Neuron (in vitro differentiated cells): Measurements from ENCODE around the gene UBAC2.

Experiments
- H2AFZ ChIP-seq: one replicate; pipeline ENCODE4 v1.6.1; 2013; ENCODE audit warnings: low read depth, mild to moderate bottlenecking, inconsistent platforms, low read length, moderate library complexity
- H3K27me3 ChIP-seq: one replicate; pipeline ENCODE4 v1.6.1; 2013; ENCODE audit warnings: low read length; ENCODE audit not compliant: insufficient read depth
- H3K36me3 ChIP-seq: one replicate; pipeline ENCODE4 v1.6.1; 2013; ENCODE audit warnings: low read length; ENCODE audit not compliant: insufficient read depth
- H3K4me1 ChIP-seq: one replicate; pipeline ENCODE4 v1.6.1; 2013; ENCODE audit warnings: low read length; ENCODE audit not compliant: insufficient read depth
- H3K4me3 ChIP-seq: 2 replicates; pipeline ENCODE4 v1.5.1; 2013; ENCODE audit warnings: mild to moderate bottlenecking, low read length, moderate library complexity
- H3K9me3 ChIP-seq: one replicate; pipeline ENCODE4 v1.6.1; 2013; ENCODE audit warnings: low read length

Gene UBAC2

GRCh38 chr13:99305158-99305557 lies 104.5 kb downstream of the UBAC2 start:
- Histone ChIP-seq H3K27me3 (no peaks in the 10 kb centered on the region), H3K36me3 (no peaks in the 10 kb centered on the region), H3K9me3 (no peaks in the 10 kb centered on the region), H3K4me1 (peaks cover 12% of the 10 kb centered on the region), H2AFZ (no peak overlapping the region), H3K4me3 (no peak overlapping the region)

DNA sequence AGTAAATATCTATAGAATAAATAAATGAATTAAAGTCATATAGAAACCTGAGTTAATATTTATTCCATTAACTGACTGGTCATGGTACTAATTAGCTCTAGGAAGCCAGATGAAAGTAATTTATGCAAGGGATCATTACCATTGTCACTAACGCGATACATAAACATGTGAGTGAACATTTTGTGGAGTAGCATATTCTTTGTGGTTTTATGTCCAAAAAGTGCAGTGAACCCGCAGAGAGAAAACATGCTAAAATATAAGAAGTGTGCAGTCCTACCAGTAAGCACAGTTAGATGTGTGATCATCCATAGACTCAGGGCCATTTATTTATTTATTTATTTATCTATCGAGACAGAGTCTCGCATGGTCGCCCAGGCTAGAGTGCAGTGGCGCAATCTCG lies 104.9 kb downstream of the UBAC2 start:
- Histone ChIP-seq H3K4me1 (peaks cover 12% of the 10 kb centered on the region), H3K4me3 (no peak overlapping the region), H2AFZ (no peak overlapping the region), H3K27me3 (no peaks in the 10 kb centered on the region), H3K36me3 (no peaks in the 10 kb centered on the region), H3K9me3 (no peaks in the 10 kb centered on the region)

DNA sequence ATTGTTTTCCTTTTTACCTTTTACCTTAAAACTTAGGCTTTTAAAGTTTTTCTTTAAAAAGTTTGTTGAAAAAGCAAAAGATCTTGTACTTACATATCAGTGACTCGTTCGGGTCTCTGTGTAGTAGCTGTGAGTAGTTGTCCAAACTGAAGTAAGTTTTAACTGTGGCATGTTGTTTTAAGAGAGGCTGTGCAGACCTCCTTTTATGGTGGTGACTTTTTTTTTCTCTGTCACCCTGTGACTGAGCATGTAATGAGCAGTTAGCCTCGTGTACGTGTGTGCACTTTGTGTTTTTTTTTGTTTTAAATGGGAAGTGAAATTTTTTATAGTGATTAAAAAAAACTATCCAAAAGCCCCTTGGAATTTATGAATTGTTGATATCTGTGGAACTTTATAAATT lies 106.6 kb downstream of the UBAC2 start, which contains the start of gene GPR183:
Gene GPR183 (minus strand): TSS at position 153 of the 400 bp plus-strand sequence. CDS start 11,254 bp downstream, outside the sequence.
- Histone ChIP-seq H2AFZ (no peak within 1 kb of the TSS), H3K4me3 (no peak within 1 kb of the TSS), H3K4me1 (peaks cover 13% of the 10 kb centered on the region), H3K36me3 (no peaks in the 10 kb centered on the region), H3K27me3 (no peaks in the 10 kb centered on the region), H3K9me3 (no peaks in the 10 kb centered on the region)

DNA sequence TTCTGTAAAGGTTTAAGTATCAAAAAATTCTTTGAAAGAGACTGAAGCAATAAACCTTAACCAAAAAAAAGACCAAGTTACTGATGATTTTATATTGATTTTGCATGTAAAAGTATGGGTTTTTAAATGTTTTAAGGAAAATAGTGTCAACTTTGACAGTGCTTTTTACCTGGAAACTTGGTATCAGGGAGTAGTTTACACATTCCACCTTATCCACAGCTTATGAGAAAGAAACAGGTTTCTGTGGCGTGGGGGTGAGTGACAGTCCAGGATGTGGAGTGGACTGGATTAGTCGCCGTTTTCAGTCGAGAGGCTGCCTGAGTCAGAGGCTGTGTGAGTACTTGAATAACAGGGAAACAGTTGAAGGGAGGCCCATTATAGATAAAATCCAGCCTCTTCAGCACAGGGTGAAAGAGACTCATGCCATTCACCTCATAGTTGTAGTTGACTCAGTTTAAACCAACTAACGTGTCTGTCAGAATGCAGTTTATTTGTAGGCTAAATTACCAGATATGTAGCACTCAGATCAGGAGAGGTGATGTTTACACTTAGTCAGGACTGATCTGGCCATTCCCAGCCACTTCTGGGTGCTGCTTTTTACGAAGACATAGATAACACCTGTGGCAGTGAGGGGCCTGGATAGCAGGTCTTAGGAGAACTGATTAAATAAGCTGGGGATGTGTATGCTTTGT lies 107.1 kb downstream of the UBAC2 start:
- no peak overlapping the region for H3K4me3 ChIP-seq
- H3K9me3 ChIP-seq = no peaks in the 10 kb centered on the region
- H3K27me3 ChIP-seq = no peaks in the 10 kb centered on the region
- H3K4me1 ChIP-seq = peaks cover 18% of the 10 kb centered on the region
- no peaks in the 10 kb centered on the region for H3K36me3 ChIP-seq
- no peak overlapping the region for H2AFZ ChIP-seq

GRCh38 chr13:99308471-99309087 lies 107.9 kb downstream of the UBAC2 start:
- no peak overlapping the region for H3K4me3 ChIP-seq
- no peaks in the 10 kb centered on the region for H3K9me3 ChIP-seq
- H2AFZ ChIP-seq = no peak overlapping the region
- no peaks in the 10 kb centered on the region for H3K27me3 ChIP-seq
- peaks cover 24% of the 10 kb centered on the region for H3K4me1 ChIP-seq
- no peaks in the 10 kb centered on the region for H3K36me3 ChIP-seq

- Histone ChIP-seq H2AFZ (no peak overlapping the region), H3K4me1 (peaks cover 30% of the 10 kb centered on the region), H3K27me3 (no peaks in the 10 kb centered on the region), H3K9me3 (peaks cover 4% of the 10 kb centered on the region), H3K36me3 (no peaks in the 10 kb centered on the region), H3K4me3 (no peak overlapping the region)
Measured at GRCh38 chr13:99310382-99311031, 109.9 kb downstream of the UBAC2 start.

- peaks cover 30% of the 10 kb centered on the region for H3K4me1 ChIP-seq
Measured at GRCh38 chr13:99311137-99311536, 110.5 kb downstream of the UBAC2 start.

GRCh38 chr13:99311748-99312492 lies 111.3 kb downstream of the UBAC2 start:
- no peaks in the 10 kb centered on the region for H3K36me3 ChIP-seq
- peaks cover 4% of the 10 kb centered on the region for H3K9me3 ChIP-seq
- H3K4me1 ChIP-seq = peaks cover 30% of the 10 kb centered on the region
- H2AFZ ChIP-seq = no peak overlapping the region
- no peak overlapping the region for H3K4me3 ChIP-seq
- no peaks in the 10 kb centered on the region for H3K27me3 ChIP-seq

More at GRCh38 chr13:99311137-99311536, 110.5 kb downstream of the UBAC2 start:
- H3K4me3 ChIP-seq = no peak overlapping the region
- H3K27me3 ChIP-seq = no peaks in the 10 kb centered on the region
- peaks cover 4% of the 10 kb centered on the region for H3K9me3 ChIP-seq
- no peaks in the 10 kb centered on the region for H3K36me3 ChIP-seq
- H2AFZ ChIP-seq = no peak overlapping the region

DNA sequence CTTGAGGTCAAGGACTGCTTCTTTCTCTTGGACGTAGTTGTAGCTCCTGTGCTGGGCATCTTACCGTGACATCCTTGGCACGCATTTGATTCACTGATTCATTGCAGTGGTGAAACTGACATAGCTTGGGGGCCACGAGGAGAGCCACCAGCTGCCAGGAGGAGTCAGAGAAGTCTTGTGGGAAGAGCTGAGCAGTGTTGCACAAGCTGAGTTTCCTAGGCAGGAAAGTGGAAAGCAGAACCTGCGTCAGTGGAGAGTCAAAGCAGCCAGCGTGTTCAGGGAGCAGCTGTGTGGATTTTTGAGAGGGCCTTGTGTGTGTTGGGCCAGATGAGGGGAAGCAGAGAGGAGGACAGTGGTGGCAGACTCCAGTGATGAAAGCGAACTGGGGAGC lies 111.8 kb downstream of the UBAC2 start:
- Histone ChIP-seq H3K4me3 (no peak overlapping the region), H2AFZ (no peak overlapping the region), H3K4me1 (peaks cover 25% of the 10 kb centered on the region), H3K36me3 (no peaks in the 10 kb centered on the region), H3K27me3 (no peaks in the 10 kb centered on the region), H3K9me3 (peaks cover 4% of the 10 kb centered on the region)

DNA sequence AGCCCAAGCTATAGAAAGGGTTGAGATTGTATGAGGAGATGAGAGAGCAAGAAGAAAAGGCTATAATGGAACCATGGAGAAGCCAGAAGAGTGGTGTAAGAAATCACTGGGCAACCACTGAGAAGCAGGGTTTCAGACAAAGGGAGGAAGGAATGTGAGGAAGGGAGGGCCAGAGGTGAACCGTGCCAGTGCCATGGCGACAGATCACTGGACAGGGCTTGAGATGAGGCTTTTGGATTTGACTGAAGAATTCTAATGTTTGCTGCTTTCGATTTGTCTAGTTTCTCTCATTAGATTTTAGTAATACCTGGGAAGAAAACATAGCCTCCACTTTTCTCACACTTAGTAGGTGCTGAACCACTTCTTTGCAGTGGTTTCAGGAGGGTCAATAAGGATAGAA lies 112.8 kb downstream of the UBAC2 start:
- H3K9me3 ChIP-seq = peaks cover 4% of the 10 kb centered on the region
- H3K4me3 ChIP-seq = no peak overlapping the region
- peaks cover 18% of the 10 kb centered on the region for H3K4me1 ChIP-seq
- no peaks in the 10 kb centered on the region for H3K36me3 ChIP-seq
- no peak overlapping the region for H2AFZ ChIP-seq
- H3K27me3 ChIP-seq = no peaks in the 10 kb centered on the region

DNA sequence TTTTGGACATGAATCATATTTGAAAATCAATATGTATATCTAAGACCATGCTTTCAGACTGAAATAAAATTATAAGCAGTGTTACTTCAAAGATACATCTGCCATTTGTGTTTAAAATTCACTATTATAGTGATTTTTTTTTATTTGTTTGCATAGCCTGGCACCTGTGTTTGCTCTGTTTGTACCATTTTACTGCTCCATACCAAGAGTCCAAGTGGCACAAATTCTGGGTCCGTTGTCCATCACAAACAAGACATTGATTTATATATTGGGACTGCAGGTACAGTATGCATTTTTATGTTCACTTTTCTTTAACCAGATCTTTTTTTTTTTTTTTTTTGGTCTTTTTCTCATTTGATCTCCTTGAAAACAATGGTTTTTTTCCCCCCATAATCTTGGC lies 113.3 kb downstream of the UBAC2 start:
- Histone ChIP-seq H3K27me3 (no peaks in the 10 kb centered on the region), H2AFZ (no peak overlapping the region), H3K9me3 (peaks cover 4% of the 10 kb centered on the region), H3K36me3 (no peaks in the 10 kb centered on the region), H3K4me1 (peaks cover 18% of the 10 kb centered on the region), H3K4me3 (no peak overlapping the region)

GRCh38 chr13:99314640-99315176 lies 114.1 kb downstream of the UBAC2 start:
- Histone ChIP-seq H3K9me3 (peaks cover 4% of the 10 kb centered on the region), H3K4me3 (no peak overlapping the region), H2AFZ (no peak overlapping the region), H3K27me3 (no peaks in the 10 kb centered on the region), H3K36me3 (no peaks in the 10 kb centered on the region), H3K4me1 (peaks cover 18% of the 10 kb centered on the region)

GRCh38 chr13:99315186-99315585 lies 114.5 kb downstream of the UBAC2 start:
- H3K4me1 ChIP-seq = peaks cover 18% of the 10 kb centered on the region
- no peaks in the 10 kb centered on the region for H3K27me3 ChIP-seq
- H3K9me3 ChIP-seq = peaks cover 4% of the 10 kb centered on the region
- no peak overlapping the region for H2AFZ ChIP-seq
- no peaks in the 10 kb centered on the region for H3K36me3 ChIP-seq
- H3K4me3 ChIP-seq = no peak overlapping the region
